Panc1 (cell line): ENCODE data around the gene MAP3K7.

Experiments
- REST ChIP-seq, 2 experiments: IDR thresholded peaks; 2 replicates each; pipeline ENCODE4 v1.6.1; 2011 to 2012; ENCODE audit warnings: low read depth in 2 of 2, control low read depth in 1 of 2, low read length in 1 of 2, mild to moderate bottlenecking in 1 of 2, moderate library complexity in 1 of 2; ENCODE audit not compliant: insufficient read depth in 1 of 2
- SIN3A ChIP-seq: IDR thresholded peaks from 2 replicates; pipeline ENCODE4 v1.6.1; 2012; ENCODE audit warnings: low read depth, mild to moderate bottlenecking, low read length, moderate library complexity, borderline replicate concordance; ENCODE audit not compliant: insufficient read depth
- TF ChIP-seq, protein P1 (sequence below): fragments of 450-650 bp; IDR thresholded peaks from 2 replicates; pipeline ENCODE4 v1.5.1; 2017; ENCODE audit warnings: mild to moderate bottlenecking

DNA sequence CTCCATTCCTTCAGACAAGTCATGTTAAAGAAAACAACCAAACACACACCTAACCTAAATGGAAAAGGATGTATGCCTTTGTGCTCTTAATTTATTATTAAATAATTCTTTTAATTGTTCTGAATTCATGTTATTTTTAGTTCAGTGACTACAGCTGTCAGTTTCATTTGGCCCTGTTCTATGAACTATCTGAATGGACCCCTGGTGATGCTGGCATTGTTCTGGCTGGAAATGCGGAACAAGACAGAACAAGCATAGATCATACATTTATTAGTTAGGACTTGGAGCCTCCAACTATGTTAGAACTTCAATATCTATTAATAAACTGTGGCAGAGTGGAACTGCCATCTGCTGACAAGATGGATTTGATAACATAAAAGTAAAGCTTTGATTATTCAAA lies 5.7 kb downstream of the MAP3K7 start:
- TF ChIP-seq, protein P1, sequence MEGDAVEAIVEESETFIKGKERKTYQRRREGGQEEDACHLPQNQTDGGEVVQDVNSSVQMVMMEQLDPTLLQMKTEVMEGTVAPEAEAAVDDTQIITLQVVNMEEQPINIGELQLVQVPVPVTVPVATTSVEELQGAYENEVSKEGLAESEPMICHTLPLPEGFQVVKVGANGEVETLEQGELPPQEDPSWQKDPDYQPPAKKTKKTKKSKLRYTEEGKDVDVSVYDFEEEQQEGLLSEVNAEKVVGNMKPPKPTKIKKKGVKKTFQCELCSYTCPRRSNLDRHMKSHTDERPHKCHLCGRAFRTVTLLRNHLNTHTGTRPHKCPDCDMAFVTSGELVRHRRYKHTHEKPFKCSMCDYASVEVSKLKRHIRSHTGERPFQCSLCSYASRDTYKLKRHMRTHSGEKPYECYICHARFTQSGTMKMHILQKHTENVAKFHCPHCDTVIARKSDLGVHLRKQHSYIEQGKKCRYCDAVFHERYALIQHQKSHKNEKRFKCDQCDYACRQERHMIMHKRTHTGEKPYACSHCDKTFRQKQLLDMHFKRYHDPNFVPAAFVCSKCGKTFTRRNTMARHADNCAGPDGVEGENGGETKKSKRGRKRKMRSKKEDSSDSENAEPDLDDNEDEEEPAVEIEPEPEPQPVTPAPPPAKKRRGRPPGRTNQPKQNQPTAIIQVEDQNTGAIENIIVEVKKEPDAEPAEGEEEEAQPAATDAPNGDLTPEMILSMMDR: no peak
- TF ChIP-seq SIN3A (no peak), REST (IDR thresholded peaks at IDR 0.05; ENCODE audit: insufficient read depth in 1 of 2, low read depth in 2 of 2, low read length in 1 of 2) (no peak)
